HG02642 (cell line): ENCODE measurements around the gene CACNA1I.

Source experiments
- ATAC-seq: cut with Tn5 transposase; IDR thresholded peaks from one replicate; pipeline ENCODE4 v1.9.1; 2021; ENCODE audit warnings: mild to moderate bottlenecking; ENCODE audit not compliant: unreplicated experiment, poor library complexity

CACNA1I gene

DNA sequence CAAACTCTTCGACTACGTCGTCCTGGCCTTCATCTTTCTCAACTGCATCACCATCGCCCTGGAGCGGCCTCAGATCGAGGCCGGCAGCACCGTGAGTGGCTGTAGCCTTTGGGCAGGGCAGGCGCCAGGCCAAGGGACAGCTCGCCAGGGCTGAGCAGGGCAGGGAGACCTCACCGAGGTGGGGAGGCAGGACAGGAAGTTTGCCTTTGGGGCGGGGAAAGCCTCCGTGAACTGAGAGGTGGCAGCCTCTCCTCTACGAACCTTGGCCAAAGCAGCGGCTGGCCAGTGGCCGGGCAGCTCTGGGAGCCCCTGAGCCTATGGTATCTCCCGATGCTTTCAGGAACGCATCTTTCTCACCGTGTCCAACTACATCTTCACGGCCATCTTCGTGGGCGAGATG is 93.2 kb downstream of the CACNA1I start:
- no peak for ATAC-seq

DNA sequence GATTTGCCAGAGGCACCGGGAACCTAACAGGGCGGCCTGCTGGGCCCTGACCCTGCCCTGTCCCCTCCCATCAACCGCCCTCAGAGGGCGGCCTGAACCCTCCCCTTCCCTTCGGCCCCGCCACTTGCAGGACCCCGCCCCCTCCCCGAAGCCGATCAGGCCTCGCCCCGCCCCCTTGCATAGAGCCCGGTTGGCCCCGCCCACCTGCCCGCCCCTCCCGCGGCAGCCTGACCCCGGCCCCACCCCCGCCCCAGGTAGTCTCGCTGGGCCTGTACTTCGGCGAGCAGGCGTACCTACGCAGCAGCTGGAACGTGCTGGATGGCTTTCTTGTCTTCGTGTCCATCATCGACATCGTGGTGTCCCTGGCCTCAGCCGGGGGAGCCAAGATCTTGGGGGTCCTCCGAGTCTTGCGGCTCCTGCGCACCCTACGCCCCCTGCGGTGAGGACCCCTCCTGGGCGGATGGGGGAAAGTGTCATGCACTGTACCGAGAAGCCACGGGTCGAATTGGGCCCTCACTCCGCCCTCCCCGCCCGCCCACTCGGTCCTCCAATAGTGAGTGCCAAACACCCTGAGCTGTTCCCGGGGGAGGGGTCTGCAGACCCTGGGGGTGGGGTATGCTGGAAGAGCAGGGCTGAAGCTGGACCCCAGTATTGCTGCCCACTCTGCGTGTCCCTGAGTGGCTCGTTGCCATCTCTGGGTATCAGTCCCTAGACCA is 94.1 kb downstream of the CACNA1I start:
- ATAC-seq: no peak

DNA sequence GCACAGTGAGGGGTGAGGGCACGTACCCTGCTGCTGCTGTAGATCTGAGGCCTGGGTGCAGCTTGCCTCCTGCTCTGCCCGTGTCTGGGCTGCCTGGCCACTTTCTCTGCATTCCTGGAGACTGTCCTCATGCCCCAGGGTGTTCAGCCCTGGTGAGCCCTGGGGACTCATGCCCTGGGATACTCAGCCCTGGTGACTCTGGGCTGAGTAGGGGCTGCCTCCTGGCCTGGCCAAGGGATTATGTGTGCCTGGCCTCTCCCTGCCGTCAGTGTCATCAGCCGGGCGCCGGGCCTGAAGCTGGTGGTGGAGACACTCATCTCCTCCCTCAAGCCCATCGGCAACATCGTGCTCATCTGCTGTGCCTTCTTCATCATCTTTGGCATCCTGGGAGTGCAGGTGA is 94.7 kb downstream of the CACNA1I start:
- no peak for ATAC-seq

DNA sequence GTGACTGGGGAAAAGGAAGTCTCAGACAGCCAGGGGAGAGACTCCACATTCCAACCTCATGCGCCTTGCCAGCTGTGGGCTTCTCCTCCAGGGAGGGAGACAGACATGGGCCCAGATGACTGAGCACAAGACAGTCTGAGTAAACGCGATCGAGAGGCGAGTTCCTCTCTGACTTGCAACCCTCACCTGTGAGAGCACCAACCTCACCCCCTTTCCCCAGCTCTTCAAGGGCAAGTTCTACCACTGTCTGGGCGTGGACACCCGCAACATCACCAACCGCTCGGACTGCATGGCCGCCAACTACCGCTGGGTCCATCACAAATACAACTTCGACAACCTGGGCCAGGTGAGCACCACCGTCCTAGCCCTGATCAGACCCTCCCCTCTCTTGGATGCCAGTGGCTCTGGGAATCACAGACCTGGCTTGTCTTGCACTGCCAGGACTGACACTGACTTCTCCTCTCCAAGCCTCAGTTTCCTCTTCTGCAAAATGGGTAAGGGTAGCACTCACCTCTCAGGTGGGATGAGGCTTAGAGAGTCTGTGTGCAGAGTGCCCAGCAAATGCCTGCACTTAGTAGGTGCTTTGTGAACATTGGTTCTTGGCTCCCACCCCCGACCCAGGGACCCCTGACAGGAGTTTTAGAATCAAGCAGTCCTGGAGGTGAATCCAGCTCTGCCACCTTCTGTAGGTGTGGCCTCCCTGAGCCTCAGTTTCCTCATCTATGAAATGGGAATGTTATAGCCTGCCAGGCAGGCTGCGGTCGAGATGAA is 95.3 kb downstream of the CACNA1I start:
- no peak for ATAC-seq

DNA sequence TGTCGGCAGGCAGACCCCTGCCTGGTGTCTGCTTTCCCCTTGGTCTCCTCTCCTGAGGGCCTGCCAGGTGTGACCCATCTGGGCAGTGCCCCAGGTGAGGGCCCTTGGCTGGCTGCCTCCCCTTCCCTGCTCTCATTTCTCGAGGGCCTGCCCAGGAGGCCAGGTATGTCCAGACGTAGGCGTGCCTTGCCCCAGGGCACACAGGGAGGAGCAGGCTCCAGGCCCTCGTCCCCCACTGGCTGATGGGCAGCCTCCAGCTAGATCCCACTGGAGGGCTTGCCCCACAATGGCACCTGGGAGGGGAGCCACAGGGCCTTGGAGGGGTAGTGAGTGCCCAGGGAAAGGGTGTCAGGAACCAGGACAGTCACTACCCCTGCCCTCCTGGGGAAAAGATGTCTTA is 95.9 kb downstream of the CACNA1I start:
- no peak for ATAC-seq

DNA sequence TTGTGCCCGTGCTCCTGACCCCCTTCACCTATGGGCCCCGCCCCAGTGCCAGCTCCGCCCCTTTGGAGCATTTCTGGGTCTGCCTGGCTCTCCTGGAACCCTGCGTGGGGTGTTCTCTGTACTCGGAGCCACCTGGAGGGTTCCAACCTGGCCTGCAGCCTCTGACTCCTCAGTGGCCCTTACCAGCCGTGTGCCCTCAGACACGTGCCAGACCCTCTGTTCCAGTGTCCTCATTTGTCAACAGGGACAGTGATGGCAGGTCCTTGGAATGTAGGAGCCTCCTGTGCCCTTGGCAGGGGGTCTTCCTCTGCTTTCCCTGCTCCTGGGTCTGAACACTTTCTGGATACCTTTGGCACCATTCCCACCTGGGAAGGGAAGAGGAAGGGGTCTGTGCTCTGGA is 96.4 kb downstream of the CACNA1I start:
- no peak for ATAC-seq

DNA sequence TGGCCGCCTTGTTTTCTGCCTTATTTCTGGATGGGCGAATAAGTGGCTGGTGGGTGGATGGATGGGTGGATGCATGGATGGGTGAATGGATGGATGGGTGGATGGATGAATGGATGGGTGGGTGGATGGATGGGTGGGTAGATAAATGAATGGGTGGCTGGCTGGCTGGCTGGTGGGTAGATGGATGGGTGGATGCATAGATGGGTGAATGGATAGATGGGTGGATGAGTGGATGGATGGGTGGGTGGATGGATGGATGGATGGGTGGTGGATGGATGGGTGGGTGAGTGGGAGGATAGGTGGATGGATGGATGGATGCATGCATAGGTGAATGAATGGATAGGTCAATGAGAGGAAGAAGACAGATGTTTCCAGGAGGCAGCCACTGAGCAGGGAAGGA is 98.9 kb downstream of the CACNA1I start:
- ATAC-seq: no peak

DNA sequence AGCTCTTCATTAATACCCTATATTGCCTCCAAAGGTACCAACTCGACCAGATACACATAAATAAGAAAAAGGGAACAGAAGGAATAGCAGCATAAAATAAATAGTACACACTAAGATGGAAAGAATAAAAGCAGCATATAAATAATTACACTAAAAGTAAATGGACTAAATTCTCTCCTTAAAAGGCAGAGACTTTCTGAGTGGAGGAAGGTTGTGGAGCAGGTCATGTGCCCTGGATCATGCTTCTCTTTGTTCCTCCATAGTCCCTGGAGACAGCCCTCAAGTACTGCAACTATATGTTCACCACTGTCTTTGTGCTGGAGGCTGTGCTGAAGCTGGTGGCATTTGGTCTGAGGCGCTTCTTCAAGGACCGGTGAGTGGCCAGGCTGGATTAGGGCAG is 101.4 kb downstream of the CACNA1I start:
- no peak for ATAC-seq

DNA sequence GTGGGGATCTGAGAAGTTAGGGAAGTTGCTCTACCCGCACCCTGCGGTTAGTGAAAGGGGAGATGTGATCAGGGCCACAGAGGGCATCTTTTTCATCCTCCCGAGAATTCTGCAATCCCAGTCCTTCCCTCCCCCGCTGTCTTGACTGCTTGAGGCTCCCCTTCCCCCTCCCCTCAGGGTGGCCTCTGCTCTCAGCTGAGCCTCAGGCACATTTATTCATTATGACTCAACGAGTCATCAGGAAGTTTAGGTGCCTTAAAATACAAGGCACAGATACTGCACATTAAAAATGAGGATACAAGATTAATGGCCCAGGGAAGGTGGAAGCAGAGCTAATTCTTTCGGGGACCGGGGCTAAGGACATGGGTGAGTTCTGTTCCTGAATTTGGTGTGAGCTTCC is 104.0 kb downstream of the CACNA1I start:
- no peak for ATAC-seq

DNA sequence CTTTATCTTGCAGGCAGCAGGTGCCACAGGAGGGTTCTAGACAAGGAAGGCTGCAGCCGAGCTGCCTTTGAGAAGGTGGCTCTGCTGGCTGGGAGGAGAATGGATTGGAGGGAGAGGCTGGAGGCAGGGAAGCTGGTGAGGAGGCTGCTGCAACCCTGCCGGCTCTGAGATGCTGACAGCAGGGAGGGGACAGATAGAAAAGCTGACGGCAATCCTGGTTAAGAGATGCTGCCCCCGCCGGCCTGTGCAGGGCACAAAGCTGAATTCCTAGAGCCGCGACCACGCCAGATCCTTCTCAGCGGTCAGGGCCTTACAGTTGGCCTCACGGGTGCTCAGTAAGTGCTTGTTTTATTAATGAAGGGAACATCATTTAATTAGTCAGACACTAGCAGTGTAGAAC is 105.4 kb downstream of the CACNA1I start:
- ATAC-seq: no peak

DNA sequence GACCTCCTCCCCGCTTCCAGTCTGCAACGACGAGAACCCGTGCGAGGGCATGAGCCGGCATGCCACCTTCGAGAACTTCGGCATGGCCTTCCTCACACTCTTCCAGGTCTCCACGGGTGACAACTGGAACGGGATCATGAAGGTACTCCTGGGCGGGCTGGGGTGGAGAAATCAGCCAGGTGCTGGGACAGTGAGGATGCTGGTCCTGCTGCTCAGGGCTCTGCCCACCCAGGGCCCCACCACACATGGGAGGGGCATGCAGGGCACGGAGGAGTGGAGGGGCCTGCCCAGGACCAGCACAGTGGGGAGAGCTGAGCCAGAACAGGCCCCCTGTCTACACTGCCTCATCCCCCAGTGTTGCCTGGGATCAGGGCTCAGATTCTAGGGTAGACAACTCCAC is 107.4 kb downstream of the CACNA1I start:
- no peak for ATAC-seq

DNA sequence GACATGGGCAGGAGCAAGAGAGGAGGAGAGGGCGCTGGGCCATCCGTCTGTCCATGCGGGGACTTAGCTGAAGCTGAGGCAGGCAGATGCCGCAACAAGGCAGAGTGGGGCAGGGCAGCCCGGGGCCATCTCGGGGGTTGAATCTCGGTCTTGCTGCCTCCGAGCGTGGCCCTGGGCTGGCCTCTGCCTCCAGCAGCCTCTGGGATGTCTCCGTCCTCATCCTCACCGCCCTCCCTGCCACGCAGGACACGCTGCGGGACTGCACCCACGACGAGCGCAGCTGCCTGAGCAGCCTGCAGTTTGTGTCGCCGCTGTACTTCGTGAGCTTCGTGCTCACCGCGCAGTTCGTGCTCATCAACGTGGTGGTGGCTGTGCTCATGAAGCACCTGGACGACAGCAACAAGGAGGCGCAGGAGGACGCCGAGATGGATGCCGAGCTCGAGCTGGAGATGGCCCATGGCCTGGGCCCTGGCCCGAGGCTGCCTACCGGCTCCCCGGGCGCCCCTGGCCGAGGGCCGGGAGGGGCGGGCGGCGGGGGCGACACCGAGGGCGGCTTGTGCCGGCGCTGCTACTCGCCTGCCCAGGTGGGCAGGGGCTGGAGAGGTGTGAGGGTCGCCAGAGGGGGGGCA is 108.4 kb downstream of the CACNA1I start:
- ATAC-seq: no peak

DNA sequence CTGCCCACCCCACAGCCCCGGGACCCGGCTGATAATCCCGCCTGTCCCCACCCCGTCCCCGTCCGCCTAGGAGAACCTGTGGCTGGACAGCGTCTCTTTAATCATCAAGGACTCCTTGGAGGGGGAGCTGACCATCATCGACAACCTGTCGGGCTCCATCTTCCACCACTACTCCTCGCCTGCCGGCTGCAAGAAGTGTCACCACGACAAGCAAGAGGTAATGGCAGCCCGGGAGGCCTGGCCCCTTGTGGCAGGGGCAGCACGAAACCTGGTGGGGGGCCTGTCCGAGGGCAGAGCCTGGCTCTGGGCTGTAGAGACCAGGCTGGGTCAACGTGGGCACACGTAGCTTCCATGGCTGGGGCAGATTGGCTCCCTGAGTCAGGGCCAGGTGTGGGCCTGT is 109.1 kb downstream of the CACNA1I start:
- no peak for ATAC-seq

DNA sequence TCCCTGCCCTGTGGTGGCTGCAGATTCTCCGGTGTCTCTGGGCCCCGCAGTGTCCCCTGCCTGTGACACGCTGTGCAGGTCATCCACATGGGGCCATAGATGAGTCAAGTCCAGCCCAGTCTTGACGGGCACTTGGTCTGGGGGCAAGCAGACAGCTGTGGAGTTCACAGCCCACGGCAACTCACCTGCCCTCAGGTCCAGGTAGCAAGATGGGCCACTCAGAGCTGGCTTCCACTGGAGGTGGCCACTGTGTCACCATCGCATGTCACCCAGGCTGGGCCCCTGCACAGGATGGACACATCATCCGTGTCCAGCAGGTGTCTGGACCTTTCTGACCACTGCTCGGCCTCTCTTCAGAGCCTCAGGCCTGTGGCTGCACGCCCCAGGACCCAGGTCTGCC is 109.9 kb downstream of the CACNA1I start:
- no peak for ATAC-seq

DNA sequence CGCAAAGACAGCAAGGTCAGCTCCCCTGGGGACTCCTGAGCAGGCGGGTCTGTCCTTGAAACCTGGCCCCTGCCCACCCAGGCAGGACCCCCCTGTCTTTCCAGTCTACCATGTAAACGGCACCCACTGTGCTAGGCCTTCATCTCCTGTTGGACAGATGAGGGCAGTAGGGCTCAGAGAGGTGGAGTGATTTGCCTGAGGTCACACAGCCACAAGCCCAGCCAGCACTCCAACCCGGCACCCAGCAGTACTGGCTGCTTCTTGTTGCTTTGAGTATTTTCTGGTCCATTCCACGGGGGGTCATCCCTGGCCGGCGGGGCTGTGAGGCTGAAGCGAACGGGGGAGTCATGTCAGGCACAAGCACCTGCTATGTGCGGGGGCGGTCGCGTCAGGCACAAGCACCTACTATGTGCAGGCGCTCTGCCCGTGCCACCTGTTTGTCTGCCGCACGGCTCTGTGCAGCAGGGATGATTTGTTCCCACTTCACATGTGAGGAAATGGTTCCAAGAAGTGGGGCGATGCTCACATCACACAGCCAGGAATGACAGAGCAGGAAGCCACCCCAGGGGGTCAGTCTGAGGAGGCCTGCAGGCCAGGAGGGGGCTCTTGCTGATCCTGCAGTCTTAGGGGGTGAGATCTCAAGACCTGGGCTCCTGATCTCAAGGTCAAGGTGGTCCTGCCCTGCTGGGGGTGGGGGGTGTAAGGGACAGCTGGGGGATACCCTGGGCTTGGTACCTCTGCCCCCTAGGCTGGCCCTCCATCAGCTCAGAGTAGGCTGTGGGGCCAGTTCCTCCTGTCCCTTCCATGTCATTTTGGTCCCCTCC is 110.7 kb downstream of the CACNA1I start:
- no peak for ATAC-seq

DNA sequence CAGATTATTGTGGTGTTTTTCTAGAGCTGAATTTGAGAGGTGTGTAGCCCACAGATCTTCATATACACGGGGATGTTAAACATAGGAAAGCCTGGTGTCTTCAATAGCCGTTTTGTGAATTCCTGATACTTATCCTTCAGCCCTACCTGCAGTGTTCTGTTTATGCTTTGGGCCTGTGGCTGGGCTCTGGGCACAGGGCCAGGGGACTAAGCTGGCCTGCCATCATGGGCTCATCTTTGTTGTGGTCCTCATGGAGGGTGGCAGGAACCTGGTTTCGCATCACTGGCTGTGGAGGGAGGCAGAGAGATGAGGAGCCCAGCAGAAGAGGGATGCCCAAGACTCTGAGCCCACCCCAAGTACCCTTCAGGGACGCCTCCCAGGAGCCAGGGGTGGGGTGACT is 112.4 kb downstream of the CACNA1I start:
- no peak for ATAC-seq

DNA sequence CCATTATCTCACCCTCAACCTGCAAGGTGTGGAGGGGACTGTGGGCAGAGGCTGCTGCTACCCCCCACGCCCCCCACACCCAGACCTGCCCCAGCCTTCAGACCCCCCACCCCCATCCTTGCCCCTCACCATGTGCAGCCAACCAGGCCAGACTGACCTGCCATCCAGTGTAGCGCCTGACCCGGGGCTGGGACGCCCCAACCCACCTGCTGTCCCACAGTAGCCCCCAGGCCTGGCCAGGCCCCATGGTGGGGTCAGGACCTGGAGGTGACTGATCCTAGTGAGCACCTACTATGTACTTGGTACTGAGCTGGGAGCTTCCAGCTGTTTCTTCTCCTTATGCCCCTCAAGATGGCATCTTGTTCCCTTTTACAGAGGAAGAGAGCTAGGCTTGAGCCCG is 113.1 kb downstream of the CACNA1I start:
- no peak for ATAC-seq

DNA sequence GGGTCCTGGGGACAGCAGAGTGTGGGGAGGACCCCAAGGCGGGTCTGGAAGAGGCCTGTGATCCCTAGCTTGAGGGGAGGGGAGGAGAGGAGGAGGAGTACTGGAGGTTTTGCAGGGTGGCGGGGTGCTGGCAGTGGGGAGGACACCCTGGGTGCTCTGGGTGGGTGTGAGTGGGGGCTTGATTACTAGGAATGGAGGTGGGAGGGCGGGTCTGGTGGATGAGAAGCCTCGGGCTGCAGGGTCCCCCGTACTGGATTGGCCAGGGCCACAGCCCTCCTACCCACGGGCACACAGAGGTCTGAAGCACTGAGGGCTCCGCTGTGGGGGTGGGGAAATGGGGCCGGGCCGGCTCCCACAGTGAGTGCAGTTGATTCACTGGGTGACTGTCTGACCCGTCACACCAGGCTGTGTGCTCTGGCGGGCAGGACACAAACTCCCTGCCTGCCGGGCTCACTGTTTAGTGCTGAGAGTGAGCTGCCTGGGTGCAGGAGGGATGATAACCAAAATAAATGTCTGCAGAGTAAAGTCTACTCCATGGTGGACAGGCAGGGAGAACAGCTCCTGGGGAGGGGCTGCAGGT is 114.2 kb downstream of the CACNA1I start:
- no peak for ATAC-seq

DNA sequence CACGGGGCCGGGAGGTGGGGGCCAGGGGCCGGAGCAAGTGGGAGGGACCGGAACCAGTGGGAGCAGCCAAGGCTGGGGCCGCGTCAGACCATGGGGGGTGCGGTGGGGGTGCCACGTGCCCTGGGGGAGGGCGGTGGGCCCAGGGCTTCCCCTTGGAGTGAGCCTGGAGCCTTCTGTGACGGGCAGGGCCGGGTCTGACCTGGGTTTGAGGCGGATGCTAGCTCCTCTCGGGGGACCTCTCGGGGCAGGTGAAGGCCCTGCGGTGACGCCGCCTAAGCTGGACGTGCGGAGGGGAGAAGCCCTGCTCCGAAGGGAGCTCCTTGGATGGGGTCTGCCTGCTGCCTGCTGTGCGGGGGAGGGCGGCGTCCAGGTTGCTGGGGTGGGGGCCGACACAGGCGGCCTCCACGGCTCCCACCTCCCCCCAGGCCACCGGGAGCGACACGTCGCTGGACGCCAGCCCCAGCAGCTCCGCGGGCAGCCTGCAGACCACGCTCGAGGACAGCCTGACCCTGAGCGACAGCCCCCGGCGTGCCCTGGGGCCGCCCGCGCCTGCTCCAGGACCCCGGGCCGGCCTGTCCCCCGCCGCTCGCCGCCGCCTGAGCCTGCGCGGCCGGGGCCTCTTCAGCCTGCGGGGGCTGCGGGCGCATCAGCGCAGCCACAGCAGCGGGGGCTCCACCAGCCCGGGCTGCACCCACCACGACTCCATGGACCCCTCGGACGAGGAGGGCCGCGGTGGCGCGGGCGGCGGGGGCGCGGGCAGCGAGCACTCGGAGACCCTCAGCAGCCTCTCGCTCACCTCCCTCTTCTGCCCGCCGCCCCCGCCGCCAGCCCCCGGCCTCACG is 115.0 kb downstream of the CACNA1I start:
- no peak for ATAC-seq
